ENCODE data around the gene SSUH2. TPM values are rescaled to one million over a fixed set of nuclear protein-coding genes. Genes with fewer than 3 reads are reported as not detected.

The SSUH2 gene
- total RNA-seq, 6 donors from 2014 or later = 0.22 to 0.79 TPM; not detected in 4

DNA sequence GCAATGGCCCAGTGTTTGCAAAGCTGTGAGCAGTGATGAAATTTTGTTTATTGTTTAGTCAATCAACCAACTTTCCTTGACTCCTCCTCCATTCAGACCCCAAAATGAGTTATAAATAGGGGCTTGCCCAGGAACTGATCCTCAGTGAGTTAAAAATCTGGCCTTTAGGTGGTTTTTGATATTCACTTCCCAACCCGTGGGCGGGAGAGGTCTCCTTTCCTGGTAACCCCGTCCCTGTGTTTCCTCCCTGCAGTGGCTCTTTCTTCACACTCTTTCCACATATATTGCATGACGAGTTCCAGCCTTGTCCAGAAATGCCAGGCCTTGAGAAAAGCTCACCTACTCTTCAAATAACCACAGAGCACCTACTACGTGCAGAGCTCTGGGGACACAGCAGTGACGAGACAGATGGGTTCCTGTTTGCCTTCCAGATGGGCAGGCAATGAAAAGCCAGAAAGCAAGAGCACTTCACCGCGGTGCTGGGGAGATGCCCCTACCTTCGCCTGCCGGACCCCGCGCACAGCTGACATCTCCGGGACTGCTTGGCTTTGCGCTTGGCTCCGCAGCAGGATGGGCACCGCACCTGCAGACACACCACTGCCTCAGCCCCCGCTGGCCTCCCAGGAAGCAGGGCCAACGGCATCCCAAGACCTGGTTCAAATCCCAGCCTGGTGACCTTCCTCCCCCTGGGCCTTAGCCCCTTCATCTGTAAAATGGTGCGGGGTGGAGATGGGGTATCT, 17.2 kb downstream of the SSUH2 start:
- 82 to 87% methylated on average over 11 to 17 of the region's 19 CpGs for WGBS, 2 donors
- peaks cover 10 to 16% (median 11%) of the 10 kb centered on the region in 4 donors for H3K4me1 ChIP-seq
- no peak overlapping the region for H3K4me3 ChIP-seq
- no peaks in the 10 kb centered on the region for H3K36me3 ChIP-seq
- DNase-seq (no peak), ATAC-seq (ENCODE audit: low FRiP score in 2 of 2) (no peak)
- no peaks in the 10 kb centered on the region for H3K9me3 ChIP-seq
- no peak overlapping the region for H3K27ac ChIP-seq
- TF ChIP-seq POLR2AphosphoS5 (IDR thresholded peaks at IDR 0.05) (no peak), POLR2A (IDR thresholded peaks at IDR 0.05) (no peak), EP300 (IDR thresholded peaks at IDR 0.05) (no peak)
- TF ChIP-seq, protein P1, sequence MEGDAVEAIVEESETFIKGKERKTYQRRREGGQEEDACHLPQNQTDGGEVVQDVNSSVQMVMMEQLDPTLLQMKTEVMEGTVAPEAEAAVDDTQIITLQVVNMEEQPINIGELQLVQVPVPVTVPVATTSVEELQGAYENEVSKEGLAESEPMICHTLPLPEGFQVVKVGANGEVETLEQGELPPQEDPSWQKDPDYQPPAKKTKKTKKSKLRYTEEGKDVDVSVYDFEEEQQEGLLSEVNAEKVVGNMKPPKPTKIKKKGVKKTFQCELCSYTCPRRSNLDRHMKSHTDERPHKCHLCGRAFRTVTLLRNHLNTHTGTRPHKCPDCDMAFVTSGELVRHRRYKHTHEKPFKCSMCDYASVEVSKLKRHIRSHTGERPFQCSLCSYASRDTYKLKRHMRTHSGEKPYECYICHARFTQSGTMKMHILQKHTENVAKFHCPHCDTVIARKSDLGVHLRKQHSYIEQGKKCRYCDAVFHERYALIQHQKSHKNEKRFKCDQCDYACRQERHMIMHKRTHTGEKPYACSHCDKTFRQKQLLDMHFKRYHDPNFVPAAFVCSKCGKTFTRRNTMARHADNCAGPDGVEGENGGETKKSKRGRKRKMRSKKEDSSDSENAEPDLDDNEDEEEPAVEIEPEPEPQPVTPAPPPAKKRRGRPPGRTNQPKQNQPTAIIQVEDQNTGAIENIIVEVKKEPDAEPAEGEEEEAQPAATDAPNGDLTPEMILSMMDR (IDR thresholded peaks at IDR 0.05) = no peak
- no peaks in the 10 kb centered on the region for H3K27me3 ChIP-seq

DNA sequence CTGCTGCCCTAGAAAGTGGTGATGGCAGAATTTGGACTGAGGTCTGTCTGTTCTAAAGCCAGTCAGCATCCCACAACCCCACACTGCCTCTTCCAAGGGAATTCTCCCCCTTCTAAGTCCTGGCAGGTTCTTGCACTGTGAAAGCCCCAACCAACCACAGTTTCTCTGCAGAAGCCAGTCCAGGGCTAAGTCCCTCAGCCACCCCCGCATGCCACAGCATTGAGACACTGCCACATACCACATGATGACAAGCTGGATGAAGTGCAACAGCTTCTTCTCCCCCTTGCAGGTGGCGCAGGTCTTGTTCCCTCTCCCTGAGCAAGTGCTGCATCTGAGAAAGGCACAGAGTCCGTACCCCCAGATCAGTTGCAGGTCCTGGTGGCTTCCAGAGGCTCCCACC, 18.6 kb downstream of the SSUH2 start:
- 93 to 96% methylated on average over 3 of the region's 3 CpGs for WGBS, 2 donors
- H3K27me3 ChIP-seq = no peaks in the 10 kb centered on the region
- H3K4me1 ChIP-seq = peaks cover 10 to 18% (median 14%) of the 10 kb centered on the region in 4 donors
- DNase-seq (no peak), ATAC-seq (ENCODE audit: low FRiP score in 2 of 2) (no peak)
- no peak overlapping the region for H3K4me3 ChIP-seq
- no peak for TF ChIP-seq EP300 (IDR thresholded peaks at IDR 0.05)
- TF ChIP-seq POLR2AphosphoS5 (IDR thresholded peaks at IDR 0.05) = no peak
- TF ChIP-seq, protein P1 (IDR thresholded peaks at IDR 0.05) = no peak
- TF ChIP-seq POLR2A (IDR thresholded peaks at IDR 0.05) = no peak
- H3K27ac ChIP-seq = no peak overlapping the region
- no peaks in the 10 kb centered on the region for H3K36me3 ChIP-seq
- no peaks in the 10 kb centered on the region for H3K9me3 ChIP-seq

DNA sequence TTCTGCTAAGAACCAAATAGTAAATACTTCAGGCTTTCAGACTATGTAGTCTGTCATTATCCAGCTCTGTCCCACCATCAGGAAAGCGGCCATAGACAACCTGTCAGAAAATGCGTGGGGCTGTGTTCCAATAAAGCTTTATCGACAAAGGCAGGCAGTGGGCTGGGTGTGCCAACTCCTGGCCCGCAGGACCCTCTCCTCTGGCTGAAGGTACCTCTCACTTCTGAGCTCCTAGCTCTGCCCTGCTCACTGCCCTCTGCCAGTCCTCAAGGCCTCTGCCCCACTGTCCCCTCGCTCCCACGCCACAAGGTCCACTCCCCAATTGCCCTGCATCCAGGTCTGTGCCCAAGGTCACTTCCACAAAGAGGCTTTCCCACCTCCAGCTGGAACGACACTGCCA, 20.0 kb downstream of the SSUH2 start:
- no peak overlapping the region for H3K27ac ChIP-seq
- 93 to 94% methylated on average over 7 of the region's 7 CpGs for WGBS, 2 donors
- DNase-seq (peak in 1 of 2 donors; percentile 8), ATAC-seq (ENCODE audit: low FRiP score in 2 of 2) (no peak)
- H3K4me3 ChIP-seq = no peak overlapping the region
- no peaks in the 10 kb centered on the region for H3K9me3 ChIP-seq
- H3K27me3 ChIP-seq = no peaks in the 10 kb centered on the region
- H3K4me1 ChIP-seq = peaks cover 10 to 17% (median 13%) of the 10 kb centered on the region in 4 donors
- H3K36me3 ChIP-seq = no peaks in the 10 kb centered on the region
- TF ChIP-seq POLR2A (IDR thresholded peaks at IDR 0.05) = no peak
- TF ChIP-seq, protein P1 (IDR thresholded peaks at IDR 0.05) = no peak
- no peak for TF ChIP-seq POLR2AphosphoS5 (IDR thresholded peaks at IDR 0.05)
- no peak for TF ChIP-seq EP300 (IDR thresholded peaks at IDR 0.05)

DNA sequence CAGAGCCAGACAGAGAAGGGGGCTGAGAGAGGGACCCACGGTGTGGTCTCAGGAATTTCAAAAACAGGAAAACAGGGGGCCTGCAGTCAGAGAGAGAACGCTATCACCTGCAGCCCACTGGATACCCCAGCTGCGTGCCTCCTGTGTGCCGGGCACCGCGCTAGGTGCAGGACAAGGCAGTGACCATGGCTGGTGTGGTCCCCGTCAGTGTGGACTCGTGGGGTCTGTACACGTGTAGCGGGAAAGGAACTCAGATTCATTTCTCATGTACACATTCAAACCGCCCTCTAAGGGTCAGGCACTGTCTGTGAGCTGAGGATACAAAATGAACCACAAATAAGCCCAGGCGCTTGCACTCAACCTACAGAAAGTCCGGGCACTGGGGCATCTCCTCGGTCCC, 20.9 kb downstream of the SSUH2 start:
- Histone ChIP-seq H3K4me3 (no peak overlapping the region), H3K9me3 (no peaks in the 10 kb centered on the region), H3K27me3 (no peaks in the 10 kb centered on the region), H3K36me3 (no peaks in the 10 kb centered on the region), H3K27ac (no peak overlapping the region), H3K4me1 (peaks cover 10 to 17% (median 12%) of the 10 kb centered on the region in 4 donors)
- DNase-seq (peak in 1 of 2 donors; percentile 49), ATAC-seq (ENCODE audit: low FRiP score in 2 of 2) (peak in 1 of 2 donors; percentile 1)
- 83 to 88% methylated on average over 12 to 14 of the region's 14 CpGs for WGBS, 2 donors
- TF ChIP-seq POLR2A (IDR thresholded peaks at IDR 0.05) (no peak), EP300 (IDR thresholded peaks at IDR 0.05) (no peak), POLR2AphosphoS5 (IDR thresholded peaks at IDR 0.05) (no peak)
- TF ChIP-seq, protein P1 (IDR thresholded peaks at IDR 0.05) = no peak
